ENCODE data around the gene DNASE1L2.
"Not testable (repeated sequence)": the region's sequence is repeated elsewhere in the genome, so short reads cannot be mapped to it uniquely, and the experiment has no call there.

Gene DNASE1L2

GRCh38 chr16:2267505-2267912 lies 31.3 kb downstream of the DNASE1L2 start:
- H3K79me2 ChIP-seq (ENCODE audit: control insufficient read depth, insufficient read depth, low read length), result peaks cover 52% of the 10 kb centered on the region
- H3K4ac ChIP-seq (ENCODE audit: low read depth, low read length), result peak overlapping the region; percentile 56
- H4K5ac ChIP-seq (ENCODE audit: low read length); H3K27me3 ChIP-seq (ENCODE audit: insufficient read depth, low read length, poor library complexity); H2AK5ac ChIP-seq (ENCODE audit: low read length); H3K4me2 ChIP-seq (ENCODE audit: low read length); H2BK15ac ChIP-seq (replicated peaks; ENCODE audit: low read depth); DNase-seq; H3K18ac ChIP-seq (ENCODE audit: low read length); H3K36me3 ChIP-seq (ENCODE audit: control insufficient read depth, insufficient read depth, low read length); H2BK5ac ChIP-seq (ENCODE audit: low read length); H3K4me1 ChIP-seq (ENCODE audit: control insufficient read depth, low read depth, low read length); H2BK120ac ChIP-seq (ENCODE audit: low read depth, low read length); H3K79me1 ChIP-seq (ENCODE audit: low read length); H3K23ac ChIP-seq (ENCODE audit: low read length): not testable (repeated sequence)
- H3K9ac ChIP-seq (ENCODE audit: low read length), result peak overlapping the region; percentile 91
- H3K4me3 ChIP-seq (ENCODE audit: low read length), result peak overlapping the region; percentile 81
- H3K27ac ChIP-seq (ENCODE audit: low read depth, low read length), result peak overlapping the region; percentile 96
- H3K56ac ChIP-seq (ENCODE audit: low read length), result peak overlapping the region; percentile 83
- no CpG with 5 or more reads among the region's 54 CpGs for WGBS (ENCODE audit: extremely low coverage, insufficient coverage, low lambda C conversion rate)
- peak overlapping the region; percentile 78 for H4K8ac ChIP-seq (ENCODE audit: low read depth, low read length)

- Histone ChIP-seq H2BK5ac (ENCODE audit: low read length) (peak within 1 kb of the TSS; percentile 98), H4K5ac (ENCODE audit: low read length) (no peak within 1 kb of the TSS), H3K9ac (ENCODE audit: low read length) (peak within 1 kb of the TSS; percentile 99), H3K4me3 (ENCODE audit: low read length) (peak within 1 kb of the TSS; percentile 96), H3K79me2 (ENCODE audit: control insufficient read depth, insufficient read depth, low read length) (peaks cover 46% of the 10 kb centered on the region), H3K36me3 (ENCODE audit: control insufficient read depth, insufficient read depth, low read length) (peaks cover 6% of the 10 kb centered on the region), H3K23ac (ENCODE audit: low read length) (no peak within 1 kb of the TSS), H3K27ac (ENCODE audit: low read depth, low read length) (peak within 1 kb of the TSS; percentile 96), H3K4me2 (ENCODE audit: low read length) (peak within 1 kb of the TSS; percentile 89), H3K18ac (ENCODE audit: low read length) (peak within 1 kb of the TSS; percentile 16), H2AK5ac (ENCODE audit: low read length) (no peak within 1 kb of the TSS), H3K4ac (ENCODE audit: low read depth, low read length) (peak within 1 kb of the TSS; percentile 56), H4K8ac (ENCODE audit: low read depth, low read length) (peak within 1 kb of the TSS; percentile 78), H2BK15ac (replicated peaks; ENCODE audit: low read depth) (no peak within 1 kb of the TSS), H2BK120ac (ENCODE audit: low read depth, low read length) (no peak within 1 kb of the TSS), H3K27me3 (ENCODE audit: insufficient read depth, low read length, poor library complexity) (no peaks in the 10 kb centered on the region), H3K79me1 (ENCODE audit: low read length) (peaks cover 3% of the 10 kb centered on the region), H3K56ac (ENCODE audit: low read length) (peak within 1 kb of the TSS; percentile 99), H3K4me1 (ENCODE audit: control insufficient read depth, low read depth, low read length) (peaks cover 3% of the 10 kb centered on the region)
- no CpG with 5 or more reads among the region's 88 CpGs for WGBS (ENCODE audit: extremely low coverage, insufficient coverage, low lambda C conversion rate)
- DNase-seq, result peak; percentile 98
Observed at GRCh38 chr16:2267913-2268666, 31.8 kb downstream of the DNASE1L2 start, which contains the start of gene RNPS1. RNPS1 (minus strand) TSS chr16:2268126; CDS start chr16:2264643, 3,483 bp downstream.

- H3K4me3 ChIP-seq (ENCODE audit: low read length), result no peak overlapping the region
- H2BK15ac ChIP-seq (replicated peaks; ENCODE audit: low read depth), result no peak overlapping the region
- H3K79me2 ChIP-seq (ENCODE audit: control insufficient read depth, insufficient read depth, low read length), result peaks cover 27% of the 10 kb centered on the region
- H3K18ac ChIP-seq (ENCODE audit: low read length), result no peak overlapping the region
- no peak overlapping the region for H2BK120ac ChIP-seq (ENCODE audit: low read depth, low read length)
- H4K5ac ChIP-seq (ENCODE audit: low read length), result no peak overlapping the region
- H3K4me1 ChIP-seq (ENCODE audit: control insufficient read depth, low read depth, low read length), result peaks cover 3% of the 10 kb centered on the region
- no peak overlapping the region for H4K8ac ChIP-seq (ENCODE audit: low read depth, low read length)
- WGBS (ENCODE audit: extremely low coverage, insufficient coverage, low lambda C conversion rate), result no CpG with 5 or more reads among the region's 9 CpGs
- no peak overlapping the region for H2AK5ac ChIP-seq (ENCODE audit: low read length)
- no peak overlapping the region for H3K4me2 ChIP-seq (ENCODE audit: low read length)
- H2BK5ac ChIP-seq (ENCODE audit: low read length), result no peak overlapping the region
- DNase-seq, result no peak
- no peak overlapping the region for H3K27ac ChIP-seq (ENCODE audit: low read depth, low read length)
- no peak overlapping the region for H3K56ac ChIP-seq (ENCODE audit: low read length)
- H3K23ac ChIP-seq (ENCODE audit: low read length), result no peak overlapping the region
- no peaks in the 10 kb centered on the region for H3K36me3 ChIP-seq (ENCODE audit: control insufficient read depth, insufficient read depth, low read length)
- H3K27me3 ChIP-seq (ENCODE audit: insufficient read depth, low read length, poor library complexity), result no peaks in the 10 kb centered on the region
- H3K4ac ChIP-seq (ENCODE audit: low read depth, low read length), result no peak overlapping the region
- no peaks in the 10 kb centered on the region for H3K79me1 ChIP-seq (ENCODE audit: low read length)
- H3K9ac ChIP-seq (ENCODE audit: low read length), result no peak overlapping the region
Observed at GRCh38 chr16:2270070-2270462, 33.8 kb downstream of the DNASE1L2 start.

GRCh38 chr16:2270588-2271470 lies 34.6 kb downstream of the DNASE1L2 start:
- no peak overlapping the region for H2BK15ac ChIP-seq (replicated peaks; ENCODE audit: low read depth)
- H3K36me3 ChIP-seq (ENCODE audit: control insufficient read depth, insufficient read depth, low read length), result no peaks in the 10 kb centered on the region
- no peak overlapping the region for H3K4ac ChIP-seq (ENCODE audit: low read depth, low read length)
- no peak overlapping the region for H2BK120ac ChIP-seq (ENCODE audit: low read depth, low read length)
- H3K56ac ChIP-seq (ENCODE audit: low read length), result no peak overlapping the region
- H3K18ac ChIP-seq (ENCODE audit: low read length), result no peak overlapping the region
- no peaks in the 10 kb centered on the region for H3K27me3 ChIP-seq (ENCODE audit: insufficient read depth, low read length, poor library complexity)
- H3K4me3 ChIP-seq (ENCODE audit: low read length), result no peak overlapping the region
- H3K23ac ChIP-seq (ENCODE audit: low read length), result no peak overlapping the region
- no peak overlapping the region for H3K9ac ChIP-seq (ENCODE audit: low read length)
- peaks cover 19% of the 10 kb centered on the region for H3K79me2 ChIP-seq (ENCODE audit: control insufficient read depth, insufficient read depth, low read length)
- no peaks in the 10 kb centered on the region for H3K79me1 ChIP-seq (ENCODE audit: low read length)
- H4K5ac ChIP-seq (ENCODE audit: low read length), result no peak overlapping the region
- no peak overlapping the region for H4K8ac ChIP-seq (ENCODE audit: low read depth, low read length)
- no peak overlapping the region for H2AK5ac ChIP-seq (ENCODE audit: low read length)
- no peak for DNase-seq
- no peak overlapping the region for H3K4me2 ChIP-seq (ENCODE audit: low read length)
- H2BK5ac ChIP-seq (ENCODE audit: low read length), result no peak overlapping the region
- no peak overlapping the region for H3K27ac ChIP-seq (ENCODE audit: low read depth, low read length)
- WGBS (ENCODE audit: extremely low coverage, insufficient coverage, low lambda C conversion rate), result no CpG with 5 or more reads among the region's 15 CpGs
- peaks cover 1% of the 10 kb centered on the region for H3K4me1 ChIP-seq (ENCODE audit: control insufficient read depth, low read depth, low read length)

- Histone ChIP-seq H3K4me1 (ENCODE audit: control insufficient read depth, low read depth, low read length) (no peaks in the 10 kb centered on the region), H3K23ac (ENCODE audit: low read length) (no peak overlapping the region), H3K56ac (ENCODE audit: low read length) (no peak overlapping the region), H3K36me3 (ENCODE audit: control insufficient read depth, insufficient read depth, low read length) (no peaks in the 10 kb centered on the region), H3K79me1 (ENCODE audit: low read length) (no peaks in the 10 kb centered on the region), H3K4me2 (ENCODE audit: low read length) (no peak overlapping the region), H4K8ac (ENCODE audit: low read depth, low read length) (no peak overlapping the region), H3K27ac (ENCODE audit: low read depth, low read length) (no peak overlapping the region), H4K5ac (ENCODE audit: low read length) (no peak overlapping the region), H3K4ac (ENCODE audit: low read depth, low read length) (no peak overlapping the region), H2BK5ac (ENCODE audit: low read length) (no peak overlapping the region), H2AK5ac (ENCODE audit: low read length) (no peak overlapping the region), H3K79me2 (ENCODE audit: control insufficient read depth, insufficient read depth, low read length) (peaks cover 9% of the 10 kb centered on the region), H2BK15ac (replicated peaks; ENCODE audit: low read depth) (no peak overlapping the region), H3K4me3 (ENCODE audit: low read length) (no peak overlapping the region), H3K9ac (ENCODE audit: low read length) (no peak overlapping the region), H3K27me3 (ENCODE audit: insufficient read depth, low read length, poor library complexity) (no peaks in the 10 kb centered on the region), H3K18ac (ENCODE audit: low read length) (no peak overlapping the region), H2BK120ac (ENCODE audit: low read depth, low read length) (no peak overlapping the region)
- DNase-seq, result no peak
- WGBS (ENCODE audit: extremely low coverage, insufficient coverage, low lambda C conversion rate), result no CpG with 5 or more reads among the region's 14 CpGs
Observed at GRCh38 chr16:2271848-2272461, 35.7 kb downstream of the DNASE1L2 start.
